ENCODE results near the gene PRDX2. TPM values are rescaled to one million over a fixed set of nuclear protein-coding genes. Genes with fewer than 3 reads are reported as not detected.
A peak's percentile ranks its signal among the peaks of the same experiment; 100 is the strongest.

The PRDX2 gene
- total and polyA plus RNA-seq, 10 of the 15 experiments (the other 5 are each of a cell fraction or from before 2014, with no cell fraction given), result 93.0 to 812 (median 344) TPM

DNA sequence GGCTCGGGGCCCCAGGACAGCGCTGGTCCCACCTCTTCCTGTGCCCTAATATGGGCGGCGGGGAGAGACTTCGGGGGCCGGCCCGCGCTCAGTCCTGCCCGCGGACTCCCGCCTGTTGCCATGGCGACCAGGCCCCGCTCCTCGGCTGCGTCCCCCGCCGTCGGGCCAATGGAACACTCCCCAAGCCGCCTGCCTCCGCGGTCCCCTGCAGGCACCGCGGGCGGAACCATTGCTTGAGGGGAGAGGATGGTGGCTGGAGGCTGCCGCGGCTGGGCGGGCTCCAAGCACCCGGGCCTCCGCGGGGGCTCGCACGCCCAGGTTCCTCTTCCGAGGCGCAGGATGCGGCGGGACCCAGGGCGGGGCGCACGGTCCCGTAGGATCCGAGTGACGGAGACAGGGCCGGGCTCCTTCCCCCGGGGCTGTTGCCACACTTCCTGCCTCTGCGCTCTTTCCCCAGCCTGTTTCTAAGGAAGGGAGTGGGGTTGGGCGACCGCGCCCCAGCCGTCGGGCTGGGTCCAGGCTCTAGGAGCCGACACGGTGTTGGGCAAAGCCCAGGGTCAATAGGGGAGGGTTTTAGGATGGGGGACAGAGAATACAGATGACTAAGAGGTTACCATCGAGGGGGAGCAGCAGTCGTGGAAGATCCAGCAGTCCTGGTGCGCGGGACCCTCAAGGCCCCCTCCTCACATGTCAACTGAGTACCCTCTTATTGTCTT lies 11.5 kb downstream of the PRDX2 start (continued):
- TF ChIP-seq ZBTB4 (CRISPR knock-in tag; IDR thresholded peaks at IDR 0.05), result no peak
- TF ChIP-seq CBFB (IDR thresholded peaks at IDR 0.05; ENCODE audit: low read depth), result peak; percentile 52; the same call in 1 of the 2 replicates
- no peak for TF ChIP-seq RUNX3 (IDR thresholded peaks at IDR 0.05; ENCODE audit: low read length)
- no peak for TF ChIP-seq ZBED1 (IDR thresholded peaks at IDR 0.05; ENCODE audit: borderline replicate concordance)
- peak; percentile 28; the same call in 1 of the 2 replicates for TF ChIP-seq SMARCA5 (IDR thresholded peaks at IDR 0.05)
- TF ChIP-seq SREBF2 (IDR thresholded peaks at IDR 0.05; ENCODE audit: low read length), result no peak
- TF ChIP-seq TBL1XR1 (IDR thresholded peaks at IDR 0.05; ENCODE audit: low read depth, low read length), result peak; percentile 82
- TF ChIP-seq BMI1 (IDR thresholded peaks at IDR 0.05; ENCODE audit: borderline replicate concordance), result peak; percentile 100

Measured in GM12878 (cell line).